NCI-H128 (cell line): ENCODE data around the gene TMED4.
A peak's percentile ranks its signal among the peaks of the same experiment; 100 is the strongest.
"Not testable (repeated sequence)": the region's sequence is repeated elsewhere in the genome, so short reads cannot be mapped to it uniquely, and the experiment has no call there.

ENCODE experiments used
- DNase-seq: peaks from one replicate; lab custom pipeline; 2025; ENCODE audit not compliant: unreplicated experiment; lab: John Stamatoyannopoulos, UW

The TMED4 gene

GRCh38 chr7:44569959-44570358 lies 12.1 kb downstream of the TMED4 start:
- no peak for DNase-seq

DNA sequence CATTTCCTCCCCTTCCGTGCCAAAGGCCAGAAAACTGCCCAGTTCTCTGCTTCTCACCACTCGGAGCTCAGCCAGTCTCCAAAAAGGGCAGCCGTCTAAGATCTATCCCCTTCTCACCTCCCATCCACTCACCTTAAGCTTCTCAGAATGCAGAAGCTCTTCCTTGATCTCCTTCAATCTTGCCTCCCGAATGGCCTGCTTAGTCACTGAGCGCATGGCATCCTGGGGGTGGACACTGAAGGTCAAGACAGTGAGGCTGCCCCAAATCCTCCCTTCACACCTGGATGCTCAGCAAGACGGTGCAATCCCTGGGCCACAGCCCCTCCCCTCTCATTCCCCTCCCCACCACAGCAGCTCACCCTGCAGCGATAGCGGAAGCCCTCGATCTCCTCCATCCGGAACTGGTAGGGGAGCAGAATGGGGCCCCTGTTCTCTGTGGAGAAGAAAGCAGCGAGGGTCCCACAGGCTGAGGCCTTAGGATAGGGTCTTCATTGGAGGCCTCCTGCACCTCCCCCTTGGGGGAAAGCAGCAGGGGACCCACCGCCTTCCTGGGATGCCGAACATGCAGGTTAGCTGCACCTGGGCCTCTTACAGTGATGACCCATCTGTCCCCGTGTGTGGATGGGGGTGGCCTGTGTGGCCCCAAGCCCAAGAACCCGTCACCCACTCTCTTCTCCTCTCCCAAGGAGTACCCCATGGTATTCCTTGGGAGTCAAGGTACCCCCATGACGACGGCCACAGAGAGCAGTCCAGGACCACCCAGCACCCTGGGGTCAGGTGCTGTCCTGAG lies 13.1 kb downstream of the TMED4 start:
- DNase-seq: no peak

DNA sequence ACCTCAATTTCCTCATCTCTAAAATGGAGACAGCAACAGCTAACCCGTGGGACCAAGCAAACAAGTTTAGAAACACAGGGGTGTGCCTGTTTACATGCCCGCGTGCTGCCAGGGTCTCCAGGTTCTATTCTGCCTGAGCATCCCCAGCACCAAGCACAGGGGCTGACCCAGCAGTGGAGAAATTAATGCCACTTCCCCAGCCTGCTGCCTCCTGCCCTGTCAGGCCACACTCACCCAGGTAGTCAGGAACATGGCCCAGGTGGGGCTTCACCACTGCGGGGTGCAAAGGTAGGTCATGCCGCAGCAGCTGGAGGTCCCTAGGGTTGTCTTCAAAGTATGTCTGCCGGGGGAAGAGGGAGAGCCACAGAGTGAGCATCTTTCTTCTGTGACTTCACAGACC lies 14.1 kb downstream of the TMED4 start:
- no peak for DNase-seq

GRCh38 chr7:44566680-44567079 lies 15.4 kb downstream of the TMED4 start:
- DNase-seq: no peak

GRCh38 chr7:44565795-44566559 lies 16.1 kb downstream of the TMED4 start:
- DNase-seq: no peak

GRCh38 chr7:44565097-44565794 lies 16.8 kb downstream of the TMED4 start:
- DNase-seq: peak; percentile 4

- DNase-seq: no peak
Observed at GRCh38 chr7:44564606-44565005, 17.4 kb downstream of the TMED4 start.

DNA sequence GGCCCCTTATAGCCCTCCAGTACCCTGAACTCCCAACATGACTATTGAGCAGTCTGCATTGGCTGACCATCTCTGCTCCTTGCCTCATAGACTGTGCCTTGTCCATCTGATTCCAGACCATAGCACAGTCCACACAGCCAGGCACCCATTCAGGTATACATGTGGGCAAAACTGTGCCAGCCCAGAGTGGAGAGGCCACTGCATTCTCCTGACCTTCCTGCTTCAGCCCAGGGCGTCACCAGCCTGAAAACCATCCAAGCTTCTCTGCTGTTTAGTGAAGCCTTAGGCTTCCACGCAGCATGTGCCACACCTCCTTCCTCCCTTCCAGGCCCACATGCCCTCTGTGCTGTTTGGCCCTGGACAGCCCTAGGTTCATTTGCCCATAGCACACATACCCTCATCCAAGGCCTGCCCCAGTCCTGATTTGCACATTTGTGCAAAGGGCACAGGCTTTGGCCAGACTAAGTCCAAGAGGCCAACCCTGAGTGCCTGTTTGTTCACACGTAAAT lies 18.8 kb downstream of the TMED4 start:
- no peak for DNase-seq

- DNase-seq: not testable (repeated sequence)
Observed at GRCh38 chr7:44562622-44562962, 19.4 kb downstream of the TMED4 start.

DNA sequence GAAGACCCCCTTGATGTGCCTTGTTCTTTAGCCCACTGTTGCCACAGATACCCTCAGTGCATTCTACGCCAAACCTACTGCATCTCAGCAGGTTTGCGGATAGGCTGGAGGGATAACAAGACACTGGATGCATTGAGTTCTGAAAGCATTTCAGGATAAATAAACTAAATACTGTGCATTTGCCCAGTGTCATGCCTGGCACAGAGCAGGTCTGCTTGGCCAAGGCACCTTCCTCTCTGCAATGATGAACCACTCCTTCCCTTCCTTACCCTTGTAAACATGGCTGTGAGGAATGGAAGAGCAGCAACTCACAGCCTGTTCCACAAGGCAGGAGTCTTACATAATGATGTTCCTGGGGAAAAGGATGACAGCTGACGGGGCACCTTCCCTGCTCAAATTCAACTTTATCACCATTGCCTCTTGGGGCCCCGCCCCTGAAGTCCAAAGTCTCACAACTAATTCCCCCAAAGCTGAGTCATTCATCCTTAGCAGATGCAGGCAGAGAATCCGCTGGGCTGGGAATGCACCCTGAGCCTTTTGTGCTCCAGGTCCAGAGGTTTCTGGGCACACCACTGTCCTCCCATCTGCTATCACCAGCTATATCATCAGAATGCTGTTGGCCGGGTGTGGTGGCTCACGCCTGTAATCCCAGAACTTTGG lies 19.9 kb downstream of the TMED4 start:
- no peak for DNase-seq

DNA sequence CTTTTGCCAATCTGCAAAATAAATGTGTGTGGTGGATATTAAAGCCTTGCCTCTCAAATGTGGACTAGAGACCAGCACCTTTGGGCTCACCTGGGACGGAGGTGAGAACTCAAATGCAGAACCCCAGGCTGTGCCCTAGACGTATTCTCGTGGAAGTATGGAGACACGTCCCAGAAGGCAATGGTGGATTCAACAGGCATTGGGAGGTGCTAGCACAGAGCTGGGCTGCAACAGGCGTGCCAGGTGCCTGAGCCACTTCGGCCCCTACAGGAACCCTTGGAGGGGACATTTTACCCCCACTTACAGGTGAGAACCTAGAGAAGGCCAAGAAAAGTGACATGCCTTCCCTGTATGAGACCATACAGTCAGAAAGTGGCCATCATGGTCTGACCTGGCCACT lies 20.6 kb downstream of the TMED4 start:
- no peak for DNase-seq

GRCh38 chr7:44559485-44559884 lies 22.5 kb downstream of the TMED4 start:
- no peak for DNase-seq

DNA sequence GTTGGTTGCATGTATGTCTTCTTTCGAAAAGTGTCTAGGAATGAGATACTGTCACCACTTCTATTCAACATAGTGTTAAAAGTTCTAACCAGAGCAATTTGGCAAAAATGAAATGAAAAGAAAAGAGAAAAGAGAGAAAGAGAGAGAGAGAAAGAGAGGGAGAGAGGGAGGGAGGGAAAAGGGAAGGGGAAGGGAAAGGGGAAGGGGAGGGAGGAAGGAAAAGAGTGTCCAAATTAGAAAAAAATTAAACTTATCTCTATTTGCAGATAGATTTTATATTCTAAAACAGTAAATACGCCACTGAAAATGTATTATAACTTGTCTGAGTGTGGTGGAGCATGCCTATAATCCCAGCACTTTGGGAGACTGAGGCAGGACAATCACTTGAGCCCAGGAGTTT lies 24.5 kb downstream of the TMED4 start:
- no peak for DNase-seq

DNA sequence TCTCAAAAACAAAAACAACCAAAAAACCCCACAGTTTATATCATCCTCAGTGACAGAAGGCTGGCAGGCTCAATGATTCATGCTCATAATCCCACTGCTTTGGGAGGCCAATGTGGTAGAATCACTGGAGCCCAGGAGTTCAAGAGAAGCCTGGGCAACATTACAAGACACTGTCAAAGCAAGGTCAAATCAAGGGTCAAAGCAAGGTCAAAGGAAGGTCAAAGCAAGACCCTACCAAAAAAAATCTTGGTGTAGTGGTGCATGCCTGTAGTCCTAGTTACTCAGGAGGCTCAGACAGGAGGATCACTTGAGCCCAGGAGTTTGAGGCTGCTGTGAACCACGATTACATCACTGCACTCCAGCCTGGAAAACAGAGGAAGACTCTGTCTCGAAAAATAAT lies 26.7 kb downstream of the TMED4 start:
- DNase-seq: no peak

GRCh38 chr7:44552473-44553005 lies 29.5 kb downstream of the TMED4 start:
- DNase-seq: not testable (repeated sequence)

DNA sequence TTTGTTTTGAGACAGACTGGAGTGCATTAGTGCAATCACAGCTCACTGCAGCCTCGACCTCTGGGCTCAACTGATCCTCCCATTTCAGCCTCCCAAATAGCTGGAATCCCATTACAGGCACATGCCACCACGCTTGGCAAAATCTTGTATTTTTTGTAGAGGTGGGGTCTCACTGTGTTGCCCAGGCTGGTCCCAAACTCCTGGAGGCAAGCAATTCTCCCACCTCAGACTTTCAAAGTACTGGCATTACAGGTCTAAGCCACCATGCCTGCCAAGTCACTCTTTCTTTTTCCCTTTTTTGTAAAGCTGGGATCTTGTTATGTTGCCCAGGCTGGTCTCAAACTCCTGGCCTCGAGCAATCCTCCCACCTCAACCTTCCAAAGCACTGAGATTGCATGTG lies 32.6 kb downstream of the TMED4 start:
- no peak for DNase-seq

- DNase-seq: no peak
Observed at GRCh38 chr7:44548893-44549292, 33.1 kb downstream of the TMED4 start.

- DNase-seq: no peak
Observed at GRCh38 chr7:44547536-44548231, 34.3 kb downstream of the TMED4 start.

GRCh38 chr7:44541876-44542610 lies 40.0 kb downstream of the TMED4 start:
- no peak for DNase-seq
